Stimulated activated CD4-positive, alpha-beta T cell treated with anti-CD3 and anti-CD28 coated beads, TNF-alpha, amount 100 ng/mL, for 1 hour (primary cell): ENCODE measurements around the gene ARHGEF38.

Experiments used
- DNase-seq, 3 donors: peaks; one replicate each; pipeline ENCODE4 v3.0.0-alpha.2; 2020; ENCODE audit warnings: low read depth in 3 of 3, low spot score in 1 of 3

ARHGEF38 gene

GRCh38 chr4:105556206-105556605, 3.8 kb downstream of the ARHGEF38 start:
- no peak for DNase-seq

- DNase-seq = no peak
Observed at GRCh38 chr4:105558277-105558676, 5.9 kb downstream of the ARHGEF38 start.

- DNase-seq = no peak
Observed at GRCh38 chr4:105560421-105560848, 8.0 kb downstream of the ARHGEF38 start.

GRCh38 chr4:105563352-105563751, 10.9 kb downstream of the ARHGEF38 start:
- no peak for DNase-seq

- DNase-seq = no peak
Observed at GRCh38 chr4:105568584-105568983, 16.2 kb downstream of the ARHGEF38 start.

GRCh38 chr4:105569057-105569865, 16.8 kb downstream of the ARHGEF38 start:
- DNase-seq = no peak

GRCh38 chr4:105569866-105570236, 17.4 kb downstream of the ARHGEF38 start:
- no peak for DNase-seq

GRCh38 chr4:105572296-105572695, 19.9 kb downstream of the ARHGEF38 start:
- DNase-seq = no peak

GRCh38 chr4:105586638-105587328, 34.4 kb downstream of the ARHGEF38 start:
- no peak for DNase-seq

GRCh38 chr4:105587841-105588240, 35.4 kb downstream of the ARHGEF38 start:
- DNase-seq = no peak

GRCh38 chr4:105588252-105588651, 35.8 kb downstream of the ARHGEF38 start:
- no peak for DNase-seq

GRCh38 chr4:105591573-105591972, 39.2 kb downstream of the ARHGEF38 start:
- DNase-seq = no peak

- no peak for DNase-seq
Observed at GRCh38 chr4:105594099-105595010, 41.9 kb downstream of the ARHGEF38 start.

GRCh38 chr4:105596684-105597083, 44.3 kb downstream of the ARHGEF38 start:
- DNase-seq = no peak

- DNase-seq = no peak
Observed at GRCh38 chr4:105598052-105598451, 45.6 kb downstream of the ARHGEF38 start.

GRCh38 chr4:105598787-105599186, 46.4 kb downstream of the ARHGEF38 start:
- no peak for DNase-seq

GRCh38 chr4:105599482-105599881, 47.1 kb downstream of the ARHGEF38 start:
- no peak for DNase-seq

- DNase-seq = no peak
Observed at GRCh38 chr4:105599932-105600655, 47.7 kb downstream of the ARHGEF38 start.

GRCh38 chr4:105600951-105601350, 48.5 kb downstream of the ARHGEF38 start:
- DNase-seq = no peak

GRCh38 chr4:105601406-105601805, 49.0 kb downstream of the ARHGEF38 start:
- no peak for DNase-seq

- no peak for DNase-seq
Observed at GRCh38 chr4:105603158-105603557, 50.7 kb downstream of the ARHGEF38 start.
